Measurements from ENCODE around the gene TMEM115. TPM values are rescaled to one million over a fixed set of nuclear protein-coding genes. Genes with fewer than 3 reads are reported as not detected.

The TMEM115 gene
- total and polyA plus RNA-seq, 8 donors, result 13.8 to 29.2 (median 16.8) TPM

DNA sequence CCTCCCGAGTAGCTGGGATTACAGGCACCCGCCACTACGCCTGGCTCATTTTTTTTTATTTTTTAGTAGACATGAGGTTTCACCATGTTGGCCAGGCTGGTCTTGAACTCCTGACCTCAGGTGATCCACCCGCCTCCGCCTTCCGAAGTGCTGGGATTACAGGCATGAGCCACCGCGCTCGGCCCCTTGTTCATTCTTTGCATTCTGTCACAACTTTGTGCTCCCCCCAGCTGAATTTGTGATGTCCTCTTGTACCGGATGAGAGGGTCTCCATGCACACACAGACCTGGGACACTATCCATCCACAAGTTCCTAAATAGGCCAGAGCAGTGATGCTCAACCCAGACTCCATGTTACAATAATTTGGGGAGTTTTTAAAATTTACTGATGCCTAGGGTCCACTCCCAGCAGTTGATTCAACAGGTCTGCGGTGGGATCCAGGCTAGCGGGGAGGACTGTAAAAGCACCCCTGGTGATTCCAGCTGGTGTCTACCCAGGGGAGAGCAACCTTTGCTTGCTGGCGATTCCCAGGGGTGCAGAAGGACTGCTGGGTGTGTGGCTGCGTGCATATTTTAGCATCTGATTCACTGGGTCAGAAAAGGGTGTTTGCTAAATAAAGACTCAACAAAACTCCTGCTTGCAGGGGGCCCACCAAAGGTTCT lies 19.7 kb downstream of the TMEM115 start:
- H3K4me1 ChIP-seq, result peaks cover 4 to 26% (median 17%) of the 10 kb centered on the region in 3 donors
- no peaks in the 10 kb centered on the region for H3K9me3 ChIP-seq
- no peak for ATAC-seq
- H3K4me3 ChIP-seq, result peak overlapping the region in 1 of 4 donors; percentile 72
- WGBS, 2 donors, result 87 to 92% methylated on average over 13 to 14 of the region's 14 CpGs
- H3K27ac ChIP-seq, result peak overlapping the region in 3 of 4 donors; percentile 90 to 97 (median 95)
- FAIRE-seq, result no peak
- H3K27me3 ChIP-seq, result no peaks in the 10 kb centered on the region
- no peaks in the 10 kb centered on the region for H3K36me3 ChIP-seq
- intact Hi-C loops (cut with DNase I), result loop anchor here in 1 of 3 donors (10.0 kb wide), 1 partner anchor 215 kb away; no protein-coding TSS in a partner anchor
- peak in 1 of 6 donors; percentile 49 for DNase-seq
- TF ChIP-seq, protein P1, sequence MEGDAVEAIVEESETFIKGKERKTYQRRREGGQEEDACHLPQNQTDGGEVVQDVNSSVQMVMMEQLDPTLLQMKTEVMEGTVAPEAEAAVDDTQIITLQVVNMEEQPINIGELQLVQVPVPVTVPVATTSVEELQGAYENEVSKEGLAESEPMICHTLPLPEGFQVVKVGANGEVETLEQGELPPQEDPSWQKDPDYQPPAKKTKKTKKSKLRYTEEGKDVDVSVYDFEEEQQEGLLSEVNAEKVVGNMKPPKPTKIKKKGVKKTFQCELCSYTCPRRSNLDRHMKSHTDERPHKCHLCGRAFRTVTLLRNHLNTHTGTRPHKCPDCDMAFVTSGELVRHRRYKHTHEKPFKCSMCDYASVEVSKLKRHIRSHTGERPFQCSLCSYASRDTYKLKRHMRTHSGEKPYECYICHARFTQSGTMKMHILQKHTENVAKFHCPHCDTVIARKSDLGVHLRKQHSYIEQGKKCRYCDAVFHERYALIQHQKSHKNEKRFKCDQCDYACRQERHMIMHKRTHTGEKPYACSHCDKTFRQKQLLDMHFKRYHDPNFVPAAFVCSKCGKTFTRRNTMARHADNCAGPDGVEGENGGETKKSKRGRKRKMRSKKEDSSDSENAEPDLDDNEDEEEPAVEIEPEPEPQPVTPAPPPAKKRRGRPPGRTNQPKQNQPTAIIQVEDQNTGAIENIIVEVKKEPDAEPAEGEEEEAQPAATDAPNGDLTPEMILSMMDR (IDR thresholded peaks at IDR 0.05), result no peak

DNA sequence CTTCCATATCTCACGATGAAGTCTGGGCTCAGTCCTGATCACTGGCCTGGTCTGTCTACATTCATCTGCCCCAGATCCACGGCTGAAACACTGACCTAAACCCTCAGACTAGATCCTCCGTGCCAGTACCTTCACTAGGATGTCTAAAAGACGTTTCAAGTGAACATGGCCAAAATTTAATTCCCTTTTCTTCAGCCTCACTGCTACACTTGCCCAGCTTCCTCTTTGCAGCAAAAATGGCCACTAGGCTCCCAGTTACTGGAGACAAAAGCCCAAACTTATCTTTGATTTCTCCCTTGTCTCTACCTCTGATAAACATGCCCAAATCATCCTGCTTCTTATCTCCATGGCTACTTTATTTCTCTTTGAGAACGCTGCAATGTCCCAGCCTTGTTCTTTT lies 20.4 kb downstream of the TMEM115 start:
- no peaks in the 10 kb centered on the region for H3K36me3 ChIP-seq
- DNase-seq (no peak), FAIRE-seq (no peak), ATAC-seq (no peak)
- no peaks in the 10 kb centered on the region for H3K9me3 ChIP-seq
- no peaks in the 10 kb centered on the region for H3K27me3 ChIP-seq
- peak overlapping the region in 1 of 4 donors; percentile 72 for H3K4me3 ChIP-seq
- H3K27ac ChIP-seq, result peak overlapping the region in 3 of 4 donors; percentile 90 to 97 (median 95)
- TF ChIP-seq, protein P1 (IDR thresholded peaks at IDR 0.05), result no peak
- peaks cover 10 to 32% (median 24%) of the 10 kb centered on the region in 3 donors for H3K4me1 ChIP-seq
- intact Hi-C loops (cut with DNase I), result no loop called here
- WGBS, 2 donors, result 78 to 83% methylated on average over 5 of the region's 5 CpGs

DNA sequence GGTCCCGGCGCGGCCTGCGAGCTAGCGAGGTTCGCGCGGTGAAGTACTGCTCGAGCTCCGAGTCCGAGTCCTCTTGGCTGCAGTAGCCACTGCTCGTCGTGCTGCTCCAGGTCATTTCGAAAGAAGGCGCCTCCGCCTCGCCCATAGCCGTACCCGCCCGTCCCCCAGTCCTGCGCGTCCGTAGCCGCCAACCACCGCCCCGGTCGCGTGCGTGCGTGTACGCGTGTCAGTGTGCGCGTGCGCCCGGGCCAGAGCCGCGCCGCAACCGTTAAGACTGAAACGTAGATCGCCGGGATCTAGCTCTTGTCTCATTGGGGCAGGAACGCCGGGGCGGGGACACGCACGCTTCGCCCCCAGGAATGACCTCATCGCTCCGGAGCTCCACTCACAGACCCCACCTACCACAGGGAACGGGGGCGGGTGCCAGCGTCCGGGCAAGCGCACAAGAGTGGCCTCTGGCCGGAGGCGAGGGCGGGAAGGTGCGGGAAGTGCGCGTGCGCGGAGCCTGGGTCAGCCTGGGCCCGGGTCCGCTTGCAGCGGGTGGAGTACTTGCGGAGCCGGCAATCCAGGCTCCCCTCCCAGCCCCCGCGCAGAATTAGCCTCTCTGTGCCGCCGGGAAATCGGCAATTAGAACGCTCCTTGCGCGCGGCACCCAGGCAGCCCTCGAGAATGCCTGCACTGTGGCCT lies 22.0 kb downstream of the TMEM115 start:
- TF ChIP-seq, protein P1 (IDR thresholded peaks at IDR 0.05), result no peak
- peak; percentile 87 to 92 (median 89) for ATAC-seq
- DNase-seq, result peak; percentile 97 to 100 (median 100)
- Histone ChIP-seq H3K4me3 (peak overlapping the region; percentile 39 to 98 (median 84)), H3K4me1 (peaks cover 10 to 42% (median 28%) of the 10 kb centered on the region in 3 donors), H3K27ac (peak overlapping the region; percentile 90 to 97 (median 96)), H3K9me3 (no peaks in the 10 kb centered on the region), H3K36me3 (peaks cover 0 to 2% (median 0%) of the 10 kb centered on the region in 3 donors), H3K27me3 (no peaks in the 10 kb centered on the region)
- WGBS, 2 donors, result 1% methylated on average over 71 to 79 of the region's 79 CpGs
- FAIRE-seq, result peak; percentile 39
- intact Hi-C loops (cut with DNase I), result no loop called here

DNA sequence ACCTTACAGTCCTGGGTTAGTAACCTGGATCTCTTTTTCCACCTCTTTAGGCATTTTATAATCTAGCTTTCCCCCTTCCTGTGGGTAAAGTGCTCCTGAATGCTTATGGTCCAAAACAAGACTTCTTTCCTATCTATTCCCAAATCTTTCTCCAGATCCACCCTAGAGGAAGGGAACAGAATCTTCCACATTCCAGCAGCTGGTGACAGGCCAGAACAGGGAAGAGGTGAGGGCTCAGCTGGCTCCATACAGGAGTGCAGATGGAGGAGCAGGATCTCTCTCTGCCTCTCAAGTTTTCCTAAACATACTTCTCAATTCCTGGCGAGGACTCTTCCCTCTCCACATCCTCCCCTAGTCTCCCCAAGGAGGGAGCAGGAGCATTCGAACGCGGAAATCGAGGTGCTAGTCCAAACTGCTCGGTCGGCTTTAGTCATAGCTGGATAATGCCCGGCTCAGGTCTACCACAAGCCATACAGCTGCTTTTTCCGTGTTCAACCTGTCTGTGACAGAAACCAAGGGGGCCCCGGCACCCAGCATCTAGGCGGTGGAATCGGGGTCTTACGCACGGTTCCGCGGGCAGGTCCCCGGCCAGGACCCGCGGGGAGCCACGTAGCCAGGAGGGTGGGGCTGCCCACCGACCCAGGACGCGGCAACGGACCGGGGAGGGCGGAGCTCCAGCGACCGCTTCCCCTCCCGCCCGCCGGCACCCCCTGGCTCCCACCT lies 22.7 kb downstream of the TMEM115 start:
- DNase-seq, result peak in 1 of 6 donors; percentile 85
- Histone ChIP-seq H3K4me1 (peaks cover 10 to 42% (median 28%) of the 10 kb centered on the region in 3 donors), H3K36me3 (peaks cover 0 to 9% (median 1%) of the 10 kb centered on the region in 3 donors), H3K27ac (peak overlapping the region; percentile 90 to 97 (median 96)), H3K27me3 (no peaks in the 10 kb centered on the region), H3K4me3 (peak overlapping the region; percentile 39 to 98 (median 84)), H3K9me3 (no peaks in the 10 kb centered on the region)
- TF ChIP-seq, protein P1 (IDR thresholded peaks at IDR 0.05), result no peak
- 1% methylated on average over 31 of the region's 31 CpGs for WGBS, 2 donors
- peak; percentile 2 to 43 (median 6) for ATAC-seq
- intact Hi-C loops (cut with DNase I), result no loop called here
- no peak for FAIRE-seq
